Measurements from ENCODE around the gene PTTG1IP2.

- TF ChIP-seq CTCF (conservative IDR thresholded peaks at IDR 0.05; ENCODE audit: low read depth in 2 of 2) (no peak), EZH2 (IDR thresholded peaks at IDR 0.05; ENCODE audit: low read depth, unreplicated experiment) (no peak), NANOG (IDR thresholded peaks at IDR 0.05; ENCODE audit: borderline replicate concordance) (no peak), EZH2phosphoT487 (IDR thresholded peaks at IDR 0.05; ENCODE audit: unreplicated experiment) (no peak), POLR2AphosphoS5 (IDR thresholded peaks at IDR 0.05; ENCODE audit: low read depth) (no peak), ETS1 (IDR thresholded peaks at IDR 0.05) (no peak), ZNF462 (CRISPR knock-in tag; IDR thresholded peaks at IDR 0.05) (no peak), REST (IDR thresholded peaks at IDR 0.05; ENCODE audit: unreplicated experiment) (no peak), ZNF331 (CRISPR knock-in tag; IDR thresholded peaks at IDR 0.05; ENCODE audit: low read depth) (no peak), CREB1 (CRISPR knock-in tag; IDR thresholded peaks at IDR 0.05; ENCODE audit: low read depth) (no peak), JUNB (IDR thresholded peaks at IDR 0.05; ENCODE audit: unreplicated experiment) (no peak), STAT1 (IDR thresholded peaks at IDR 0.05; ENCODE audit: unreplicated experiment) (no peak), ZNF114 (CRISPR knock-in tag; IDR thresholded peaks at IDR 0.05) (no peak)
These were observed 91.3 kb downstream of the PTTG1IP2 start for GRCh38 chr7:90560730-90561129.

All from GM23338 (cell line).